Nephron progenitor cell (in vitro differentiated cells): Measurements from ENCODE around the gene ZNF488.

ENCODE experiments used
- DNase-seq: peaks from one replicate; pipeline ENCODE4 v3.0.0; 2021
- H3K27ac Mint-ChIP-seq: 2 replicates; pipeline ENCODE4 v1.8.0; 2021; ENCODE audit warnings: mild to moderate bottlenecking, moderate library complexity, mixed read lengths
- H3K27me3 Mint-ChIP-seq: 2 replicates; pipeline ENCODE4 v1.8.0; 2021; ENCODE audit warnings: mild to moderate bottlenecking, low read depth, mixed read lengths; ENCODE audit not compliant: poor library complexity
- H3K36me3 Mint-ChIP-seq: 2 replicates; pipeline ENCODE4 v1.8.0; 2021; ENCODE audit warnings: low read depth, mixed read lengths
- H3K4me1 Mint-ChIP-seq: 2 replicates; pipeline ENCODE4 v1.8.0; 2021; ENCODE audit warnings: mixed read lengths
- H3K4me3 Mint-ChIP-seq: 2 replicates; pipeline ENCODE4 v1.8.0; 2021; ENCODE audit warnings: mild to moderate bottlenecking, moderate library complexity, mixed read lengths
- H3K9me3 Mint-ChIP-seq: 2 replicates; pipeline ENCODE4 v1.8.0; 2021; ENCODE audit warnings: mild to moderate bottlenecking, moderate library complexity, mixed read lengths
- TF ChIP-seq, protein P1 (sequence below): fragments of 200-600 bp; sonication (generic); IDR thresholded peaks from 2 replicates; pipeline ENCODE4 v1.5.0; 2021; ENCODE audit warnings: antibody characterized with exemption

Gene ZNF488

DNA sequence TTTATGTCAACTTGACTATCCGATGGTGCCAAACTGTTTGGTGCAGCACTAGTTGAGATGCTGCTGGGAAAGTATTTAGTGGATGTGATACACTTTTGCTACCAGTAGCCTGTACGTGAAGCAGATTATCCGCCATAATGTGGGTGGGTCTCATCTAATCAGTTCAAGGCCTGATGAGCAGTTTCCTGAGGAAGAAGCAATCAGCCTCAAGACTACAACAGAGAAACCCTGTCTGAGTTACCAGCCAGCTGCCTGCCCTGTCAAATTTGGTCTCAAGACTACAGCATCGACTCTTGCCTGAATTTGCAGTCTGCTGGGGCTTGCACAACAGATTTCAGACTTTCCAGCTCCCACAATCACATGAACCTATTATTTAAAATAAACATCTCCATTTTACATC, 46.8 kb downstream of the ZNF488 start:
- TF ChIP-seq, protein P1, sequence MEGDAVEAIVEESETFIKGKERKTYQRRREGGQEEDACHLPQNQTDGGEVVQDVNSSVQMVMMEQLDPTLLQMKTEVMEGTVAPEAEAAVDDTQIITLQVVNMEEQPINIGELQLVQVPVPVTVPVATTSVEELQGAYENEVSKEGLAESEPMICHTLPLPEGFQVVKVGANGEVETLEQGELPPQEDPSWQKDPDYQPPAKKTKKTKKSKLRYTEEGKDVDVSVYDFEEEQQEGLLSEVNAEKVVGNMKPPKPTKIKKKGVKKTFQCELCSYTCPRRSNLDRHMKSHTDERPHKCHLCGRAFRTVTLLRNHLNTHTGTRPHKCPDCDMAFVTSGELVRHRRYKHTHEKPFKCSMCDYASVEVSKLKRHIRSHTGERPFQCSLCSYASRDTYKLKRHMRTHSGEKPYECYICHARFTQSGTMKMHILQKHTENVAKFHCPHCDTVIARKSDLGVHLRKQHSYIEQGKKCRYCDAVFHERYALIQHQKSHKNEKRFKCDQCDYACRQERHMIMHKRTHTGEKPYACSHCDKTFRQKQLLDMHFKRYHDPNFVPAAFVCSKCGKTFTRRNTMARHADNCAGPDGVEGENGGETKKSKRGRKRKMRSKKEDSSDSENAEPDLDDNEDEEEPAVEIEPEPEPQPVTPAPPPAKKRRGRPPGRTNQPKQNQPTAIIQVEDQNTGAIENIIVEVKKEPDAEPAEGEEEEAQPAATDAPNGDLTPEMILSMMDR = no peak
- H3K4me1 Mint-ChIP-seq = no peaks in the 10 kb centered on the region
- no peaks in the 10 kb centered on the region for H3K36me3 Mint-ChIP-seq
- no peaks in the 10 kb centered on the region for H3K9me3 Mint-ChIP-seq
- no peak overlapping the region for H3K27ac Mint-ChIP-seq
- no peak for DNase-seq
- H3K27me3 Mint-ChIP-seq = peaks cover 30% of the 10 kb centered on the region
- no peak overlapping the region for H3K4me3 Mint-ChIP-seq

DNA sequence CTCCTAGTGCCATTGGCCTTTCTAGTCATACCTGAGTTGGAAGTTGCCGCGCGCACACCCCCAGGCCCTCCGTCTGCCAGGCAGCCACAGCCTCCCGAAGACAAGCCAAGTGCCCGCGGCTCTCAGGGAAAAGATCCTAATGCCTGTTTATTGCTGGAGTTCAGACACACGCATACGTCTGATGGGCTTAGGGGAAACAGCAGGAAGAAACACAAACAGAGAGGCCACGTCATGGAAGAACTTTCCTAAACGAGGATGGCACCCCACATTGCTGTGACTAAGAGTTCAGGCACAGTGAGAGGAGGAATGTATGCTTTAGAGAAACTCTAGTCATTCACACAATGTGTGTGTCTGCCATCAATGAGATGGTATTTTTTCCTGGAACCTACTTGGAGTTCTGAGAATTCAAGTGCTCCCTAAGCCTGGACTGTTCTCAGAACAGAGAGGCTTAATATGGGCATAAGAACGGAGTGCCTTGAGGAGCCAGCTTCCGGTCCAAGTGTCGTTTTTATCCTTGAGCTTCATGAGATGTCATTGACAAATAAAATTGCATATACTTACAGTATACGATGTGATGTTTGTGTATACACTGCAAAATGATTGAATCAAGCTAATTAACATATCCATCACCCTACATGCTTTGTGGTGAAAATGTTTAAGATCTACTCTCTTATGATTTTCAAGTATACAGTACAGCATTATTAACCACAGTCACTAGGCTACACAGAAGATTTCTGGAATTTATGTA, 47.5 kb downstream of the ZNF488 start:
- Mint-ChIP-seq H3K27ac (no peak overlapping the region), H3K36me3 (no peaks in the 10 kb centered on the region), H3K9me3 (no peaks in the 10 kb centered on the region), H3K4me3 (no peak overlapping the region), H3K27me3 (peaks cover 30% of the 10 kb centered on the region), H3K4me1 (peaks cover 5% of the 10 kb centered on the region)
- TF ChIP-seq, protein P1 = no peak
- DNase-seq = no peak

GRCh38 chr10:47335906-47336305, 48.2 kb downstream of the ZNF488 start:
- Mint-ChIP-seq H3K27me3 (peaks cover 32% of the 10 kb centered on the region), H3K4me1 (peaks cover 5% of the 10 kb centered on the region), H3K4me3 (no peak overlapping the region)

DNA sequence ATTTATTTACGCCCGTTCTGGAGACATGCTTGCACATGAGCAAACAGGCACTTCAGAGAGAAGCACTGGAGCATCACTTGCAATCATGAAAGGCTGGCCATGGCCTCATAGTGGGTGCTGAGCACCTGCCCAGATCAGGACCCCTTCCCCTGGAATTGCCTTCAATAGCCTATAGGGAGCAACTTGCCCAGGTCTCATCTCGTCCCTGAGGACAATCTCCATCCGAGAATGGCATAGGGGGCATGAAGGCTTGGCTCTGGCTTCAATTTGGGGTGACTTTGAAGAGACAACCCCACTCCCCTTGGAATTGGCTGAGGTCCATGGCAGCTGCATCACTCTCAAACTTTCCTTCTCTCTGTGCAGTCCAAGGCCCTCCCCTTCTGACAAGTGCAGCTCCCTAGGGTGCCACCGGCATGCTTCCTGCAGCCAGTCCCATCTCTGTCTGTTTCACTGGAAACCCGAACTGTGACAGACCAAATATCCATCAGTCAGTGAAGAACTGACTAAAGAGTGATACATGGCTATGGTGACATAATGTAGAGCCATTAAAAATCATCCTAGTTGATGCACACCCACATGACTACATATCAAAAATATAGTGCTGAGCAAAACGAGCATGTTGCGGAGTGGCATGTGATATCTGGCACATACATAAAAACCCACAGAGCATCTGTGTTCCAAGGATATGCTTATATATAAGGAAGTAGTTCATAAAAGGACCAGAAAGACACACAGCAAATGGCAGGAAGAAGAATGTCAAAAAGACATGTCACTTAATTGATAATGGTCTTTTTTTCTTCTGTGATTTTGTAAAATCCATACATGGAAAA, 49.4 kb downstream of the ZNF488 start:
- H3K36me3 Mint-ChIP-seq = no peaks in the 10 kb centered on the region
- H3K9me3 Mint-ChIP-seq = no peaks in the 10 kb centered on the region
- H3K27me3 Mint-ChIP-seq = peaks cover 34% of the 10 kb centered on the region
- TF ChIP-seq, protein P1 = no peak
- no peak overlapping the region for H3K27ac Mint-ChIP-seq
- H3K4me3 Mint-ChIP-seq = no peak overlapping the region
- DNase-seq = no peak
- peaks cover 5% of the 10 kb centered on the region for H3K4me1 Mint-ChIP-seq

More at GRCh38 chr10:47335906-47336305, 48.2 kb downstream of the ZNF488 start:
- TF ChIP-seq, protein P1 = no peak
- H3K9me3 Mint-ChIP-seq = no peaks in the 10 kb centered on the region
- no peak for DNase-seq
- H3K36me3 Mint-ChIP-seq = no peaks in the 10 kb centered on the region
- no peak overlapping the region for H3K27ac Mint-ChIP-seq

DNA sequence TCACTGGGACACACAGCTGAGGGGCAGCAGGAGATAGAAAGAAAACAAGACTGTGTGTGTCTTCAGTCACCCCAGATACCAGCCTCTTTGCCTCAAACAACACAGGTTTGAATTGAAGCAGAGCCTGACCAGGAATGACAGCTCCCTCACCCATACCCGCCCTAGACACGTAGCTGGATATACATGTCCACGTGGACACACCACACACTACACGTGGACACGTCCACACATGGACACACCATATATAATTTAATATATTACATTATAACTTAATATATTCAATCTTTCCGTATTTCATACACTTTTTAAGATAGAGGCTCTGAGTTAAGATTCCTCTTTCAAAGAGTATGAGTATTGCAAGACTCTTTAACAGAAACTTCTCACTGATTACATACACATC, 50.6 kb downstream of the ZNF488 start:
- Mint-ChIP-seq H3K27ac (no peak overlapping the region), H3K9me3 (no peaks in the 10 kb centered on the region), H3K36me3 (no peaks in the 10 kb centered on the region), H3K4me1 (peaks cover 5% of the 10 kb centered on the region), H3K4me3 (no peak overlapping the region), H3K27me3 (peaks cover 25% of the 10 kb centered on the region)
- TF ChIP-seq, protein P1 = no peak
- DNase-seq = no peak
